IPS DF 4.7 (cell line): ENCODE data around the gene AHDC1.
"Not testable (repeated sequence)": the region's sequence is repeated elsewhere in the genome, so short reads cannot be mapped to it uniquely, and the experiment has no call there.

Source experiments
- DNase-seq: peaks from one replicate; pipeline ENCODE4 v3.0.0-alpha.2; 2013; ENCODE audit warnings: low spot score; ENCODE audit errors: extremely low read depth

The AHDC1 gene

DNA sequence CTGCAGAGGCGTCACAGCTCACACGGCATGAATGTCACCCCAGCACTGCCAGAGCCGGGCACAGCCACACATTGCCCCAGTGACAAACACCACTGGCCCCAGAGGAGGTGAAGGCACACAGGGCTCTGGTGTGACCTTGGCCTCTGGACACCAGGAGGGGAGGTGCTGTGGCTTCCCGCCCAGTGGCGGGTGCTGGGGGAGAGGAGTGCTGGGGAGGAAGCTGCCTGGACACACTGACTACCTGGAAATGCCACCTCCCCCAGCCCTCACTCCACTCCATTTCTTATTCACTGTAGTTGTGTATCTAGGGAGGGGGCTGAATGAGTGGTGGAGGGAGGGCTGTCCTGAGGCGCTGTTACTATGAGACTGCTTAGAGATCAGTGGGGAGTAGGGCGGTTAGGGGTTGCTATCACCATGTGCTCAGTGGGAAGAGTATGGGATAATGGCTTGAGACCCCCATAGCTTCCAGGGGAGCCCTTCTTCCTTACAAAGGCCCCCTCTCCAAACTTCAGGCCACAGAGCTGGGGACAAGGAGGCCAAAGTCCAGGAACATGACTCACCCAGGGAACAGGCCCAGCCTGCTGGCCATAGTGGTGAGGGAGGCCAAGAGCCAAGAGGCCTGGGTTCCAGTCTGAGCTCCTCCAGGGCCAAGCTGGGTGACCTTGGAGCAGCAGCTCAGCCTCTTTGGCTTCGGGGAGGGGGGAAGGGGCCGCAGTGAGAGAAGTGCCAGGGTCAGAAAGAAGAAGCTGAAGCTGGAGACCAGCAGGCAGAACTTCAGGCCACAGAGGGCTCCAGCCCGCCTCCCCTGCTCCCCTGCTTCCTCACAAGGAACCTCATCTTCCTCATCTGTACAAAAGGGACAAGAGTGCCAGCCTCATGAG is 40.1 kb downstream of the AHDC1 start:
- DNase-seq, result no peak

DNA sequence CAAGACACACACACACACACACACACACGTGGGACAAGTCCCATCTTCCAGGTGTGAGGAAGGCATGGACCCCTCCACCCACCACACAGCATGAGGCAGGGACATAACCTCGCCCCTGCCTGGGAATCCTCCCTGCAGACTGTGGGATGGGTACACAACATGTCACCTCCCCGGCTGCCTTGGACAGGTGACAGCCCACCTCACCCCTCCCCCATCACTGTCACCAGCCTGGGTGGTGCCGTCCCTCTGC is 40.7 kb downstream of the AHDC1 start:
- DNase-seq, result no peak

DNA sequence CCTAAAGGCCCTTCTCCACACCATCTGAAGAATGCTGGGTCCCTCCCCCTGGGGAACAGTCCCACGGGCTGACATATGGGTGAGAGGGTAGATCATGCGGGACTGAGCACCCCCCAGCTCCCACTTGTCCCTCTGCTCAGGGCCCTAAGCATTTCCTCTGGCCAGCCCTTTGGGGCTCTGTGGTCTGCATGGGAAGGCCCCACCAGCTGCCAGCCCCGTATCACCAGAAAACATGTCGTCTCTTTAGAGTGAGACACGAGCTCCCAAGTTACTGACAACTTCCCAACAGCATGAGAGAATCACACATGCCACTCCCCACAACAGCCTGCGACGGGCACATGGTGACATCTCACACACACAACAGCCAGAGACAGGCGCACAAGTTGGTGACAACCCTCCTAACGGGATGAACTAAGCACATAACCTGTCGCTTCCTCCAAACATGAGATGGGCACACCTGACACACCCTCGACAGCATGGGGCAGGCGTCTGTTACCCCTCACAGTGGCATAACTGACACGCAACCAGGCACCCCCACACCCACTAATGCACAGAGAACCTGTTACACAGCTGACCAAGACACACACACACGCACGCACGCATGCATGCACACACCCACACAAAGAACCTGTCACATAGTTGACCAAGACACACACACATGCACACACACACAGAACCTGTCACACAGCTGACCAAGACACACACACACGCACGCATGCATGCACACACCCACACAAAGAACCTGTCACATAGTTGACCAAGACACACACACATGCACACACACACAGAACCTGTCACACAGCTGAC is 41.2 kb downstream of the AHDC1 start:
- DNase-seq, result no peak

DNA sequence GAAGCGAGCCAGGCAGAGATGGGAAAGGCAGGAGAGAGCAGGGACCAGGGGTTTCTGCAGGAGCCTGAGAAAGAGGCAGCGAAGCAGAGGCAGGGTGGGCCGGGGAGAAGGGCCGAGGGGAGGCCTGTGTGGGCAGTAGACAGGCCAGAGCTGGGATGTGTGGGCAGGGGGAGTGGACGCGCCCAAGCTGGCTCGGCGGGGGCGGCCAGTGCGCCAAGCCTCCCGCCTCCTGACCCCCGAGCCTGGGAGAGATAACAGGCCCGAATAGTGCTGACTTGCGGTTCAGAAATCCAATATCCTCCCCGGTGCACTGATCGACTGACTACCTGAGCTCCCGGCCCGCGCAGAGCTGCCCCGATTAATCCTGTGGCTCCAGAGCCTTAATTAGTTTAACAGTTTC is 41.9 kb downstream of the AHDC1 start:
- DNase-seq, result no peak

DNA sequence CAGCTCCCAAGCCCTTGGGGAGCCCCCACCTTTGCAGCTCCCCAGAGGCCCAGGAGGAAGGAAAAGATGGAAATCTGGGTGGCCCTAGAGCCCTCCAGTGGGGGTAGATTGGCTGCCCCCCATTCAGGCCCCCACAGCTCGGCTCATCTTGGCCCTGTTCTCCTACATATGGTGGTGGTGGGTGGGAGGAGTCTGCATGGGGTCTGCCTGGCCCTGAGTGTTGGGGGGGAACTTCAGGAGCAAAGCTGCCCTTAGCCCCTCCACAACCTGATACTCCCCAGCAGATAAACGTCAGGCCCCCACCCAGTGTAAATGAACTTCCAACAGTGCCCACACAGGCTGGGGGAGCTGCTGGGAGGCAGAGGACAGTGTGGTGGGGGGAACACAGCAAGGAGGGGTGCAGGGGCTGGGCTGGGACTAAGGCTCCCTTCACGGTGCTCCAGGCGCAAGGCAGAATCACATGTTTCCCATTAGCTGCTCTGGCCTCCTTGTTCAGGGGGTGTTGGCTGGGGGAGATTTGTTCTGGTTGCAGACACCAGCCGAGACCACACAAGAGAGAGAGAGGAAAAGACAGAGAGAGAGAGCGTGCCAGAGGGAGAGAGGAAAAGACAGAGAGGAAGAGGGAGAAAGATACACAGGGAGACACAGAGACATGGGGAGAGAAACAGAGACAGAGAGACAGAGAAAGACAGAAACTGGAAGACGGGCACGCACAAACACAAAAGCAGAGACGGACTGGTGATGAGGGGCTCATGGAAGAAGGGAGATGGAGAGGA is 42.6 kb downstream of the AHDC1 start:
- DNase-seq, result no peak

DNA sequence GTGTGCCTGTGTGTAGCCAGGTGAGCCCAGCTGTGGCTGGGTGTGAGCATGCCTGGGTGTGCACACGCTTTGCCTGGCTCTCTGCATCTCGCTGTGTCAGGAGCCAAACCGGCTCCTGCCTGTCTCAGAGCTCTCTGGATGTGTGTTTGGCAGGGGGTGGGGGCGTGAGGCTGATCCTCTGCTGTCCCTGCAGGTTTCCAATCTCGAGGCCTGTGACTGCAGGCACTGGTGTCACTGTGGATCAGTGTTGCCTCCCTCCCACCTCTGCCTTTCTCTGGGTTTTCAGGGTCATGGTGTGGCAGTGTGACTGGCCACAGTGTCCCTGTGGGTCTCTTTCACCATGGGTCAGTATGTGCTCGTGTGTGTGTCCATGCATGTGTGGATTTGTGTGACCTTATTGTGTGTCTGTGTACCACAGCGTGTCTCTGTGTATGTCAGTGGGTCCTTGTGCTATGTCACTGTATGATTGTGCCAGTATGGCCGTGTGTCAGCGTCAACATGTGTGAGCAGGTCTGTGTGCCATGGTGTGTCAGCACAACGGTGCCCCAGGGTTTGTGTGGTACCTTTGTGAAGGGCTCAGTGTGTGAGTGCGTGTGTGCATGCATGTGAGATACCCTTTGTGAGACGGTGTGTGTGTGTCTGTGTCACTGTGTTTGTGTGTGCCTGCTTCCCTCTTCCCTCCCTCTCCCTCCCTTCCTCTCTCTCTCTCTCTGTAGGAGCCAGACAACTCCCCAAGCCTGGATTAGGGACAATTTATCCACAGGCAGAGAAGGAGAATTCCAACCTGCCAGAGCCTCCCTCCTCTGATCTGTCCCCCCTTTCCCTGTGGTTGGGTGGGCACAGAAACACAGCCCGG is 43.4 kb downstream of the AHDC1 start:
- DNase-seq, result no peak

DNA sequence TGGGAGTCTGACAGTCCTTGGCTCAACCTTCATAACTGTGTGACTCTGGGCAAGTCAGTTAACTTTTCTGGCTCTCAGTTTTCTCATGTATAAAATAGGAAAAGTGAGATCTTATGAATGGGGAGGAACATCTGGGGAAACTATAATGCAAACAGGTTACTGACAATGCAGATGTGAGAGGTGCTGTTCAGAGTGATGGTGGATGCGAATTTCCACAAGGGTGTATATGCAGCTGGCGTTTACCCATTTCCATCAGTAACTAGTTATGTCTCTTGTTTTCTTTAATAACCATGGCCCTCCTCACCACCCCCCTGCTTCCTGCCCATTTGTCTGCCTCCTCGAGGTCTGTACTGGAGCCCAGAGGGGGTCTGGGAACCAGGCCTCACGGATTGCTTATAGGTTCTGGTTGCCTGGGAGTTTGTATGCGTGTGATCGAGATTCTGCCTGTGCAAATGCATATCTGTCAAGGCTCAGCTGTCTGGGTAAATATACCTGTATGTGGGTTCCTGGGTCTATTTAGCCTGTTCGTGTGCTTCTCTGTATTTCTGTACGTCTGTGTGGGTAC is 44.4 kb downstream of the AHDC1 start:
- DNase-seq, result no peak

DNA sequence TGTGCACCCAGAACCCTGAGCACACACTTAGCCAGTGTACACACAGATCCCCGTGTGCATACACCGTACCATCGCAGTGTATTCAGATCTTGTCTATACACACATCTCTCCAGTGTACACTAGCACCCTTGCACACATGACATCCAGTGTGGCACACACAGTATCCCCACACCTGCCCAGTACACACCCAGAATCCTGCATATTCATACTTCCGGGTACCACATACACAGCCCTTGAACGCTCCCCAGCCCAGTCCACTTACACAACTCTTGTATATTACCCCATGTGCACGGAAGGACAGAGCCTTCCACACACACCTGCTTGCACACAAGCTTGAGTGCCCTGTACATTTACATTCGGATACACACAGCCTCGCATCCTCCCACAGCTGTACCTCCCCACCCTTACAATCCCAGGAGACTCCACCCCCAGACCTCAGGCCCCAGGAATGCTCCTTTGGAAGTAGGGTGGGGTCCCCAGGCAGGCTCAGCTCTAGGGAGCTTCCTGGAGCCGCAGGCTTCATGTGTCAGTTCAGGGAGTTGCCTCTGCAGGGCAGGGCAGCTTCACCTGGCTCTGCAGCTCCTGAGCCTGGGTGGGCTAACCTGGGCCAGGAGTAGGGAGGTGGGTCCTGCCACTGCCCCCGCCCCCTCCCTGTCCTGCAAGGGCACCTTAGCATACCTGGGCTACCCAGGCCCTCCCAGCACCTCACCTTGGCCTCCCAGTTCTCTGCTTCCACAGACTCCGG is 46.2 kb downstream of the AHDC1 start:
- DNase-seq, result no peak

DNA sequence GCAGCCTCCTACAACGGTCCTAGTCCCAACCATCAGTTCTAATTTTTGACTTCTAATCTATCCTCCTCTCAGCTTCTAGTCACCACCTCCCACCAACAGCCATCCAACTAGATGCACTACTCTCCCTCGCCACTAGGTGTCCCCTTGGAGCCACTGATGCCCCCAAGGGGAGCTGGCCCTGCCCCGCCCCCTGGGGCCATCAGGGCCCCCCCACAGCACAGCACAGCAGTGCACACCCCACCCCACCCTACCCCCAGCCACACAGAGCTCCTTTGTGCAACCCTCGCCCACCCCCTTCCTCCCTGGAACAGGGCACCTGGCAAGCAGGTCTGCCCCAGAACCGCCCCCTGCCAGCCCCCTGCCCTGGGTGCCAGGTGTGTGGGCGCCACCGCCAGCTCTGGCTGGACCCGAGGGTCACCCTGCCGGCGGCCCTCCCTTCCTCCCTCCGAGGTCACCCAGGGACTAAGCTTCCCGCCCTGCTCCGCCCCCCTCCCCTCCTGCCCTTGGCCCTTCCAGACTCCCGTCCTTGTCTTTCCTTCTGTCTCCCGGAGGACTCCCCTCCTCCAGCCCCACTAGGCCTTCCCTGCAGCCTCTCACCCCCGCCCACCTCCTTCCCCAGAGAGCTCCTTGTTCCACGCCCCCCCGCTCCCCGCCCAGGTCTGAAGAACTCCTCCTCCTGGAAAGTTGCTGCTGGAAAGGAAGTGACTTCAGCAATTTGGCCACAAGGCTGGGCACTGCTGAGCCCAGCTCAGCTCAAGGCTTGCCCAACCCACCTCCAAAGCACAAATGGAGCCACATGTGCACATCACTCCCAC is 47.0 kb downstream of the AHDC1 start:
- no peak for DNase-seq

DNA sequence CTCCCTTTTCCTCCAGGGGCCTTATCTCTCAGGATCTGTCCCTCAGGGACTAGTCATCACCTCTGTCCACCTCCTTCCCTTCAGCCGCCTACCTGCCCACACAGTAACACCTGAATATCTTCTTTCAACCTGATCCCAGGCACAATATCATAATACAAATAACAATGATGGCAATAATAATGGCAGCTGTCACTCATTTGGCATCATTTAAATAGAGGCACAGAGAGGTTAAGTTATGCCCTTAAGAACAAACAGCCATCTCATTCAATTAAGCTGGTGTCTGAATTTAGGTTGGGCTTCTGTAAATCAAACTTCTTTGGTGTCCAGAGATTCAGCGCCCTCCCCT is 47.5 kb downstream of the AHDC1 start:
- DNase-seq, result no peak

DNA sequence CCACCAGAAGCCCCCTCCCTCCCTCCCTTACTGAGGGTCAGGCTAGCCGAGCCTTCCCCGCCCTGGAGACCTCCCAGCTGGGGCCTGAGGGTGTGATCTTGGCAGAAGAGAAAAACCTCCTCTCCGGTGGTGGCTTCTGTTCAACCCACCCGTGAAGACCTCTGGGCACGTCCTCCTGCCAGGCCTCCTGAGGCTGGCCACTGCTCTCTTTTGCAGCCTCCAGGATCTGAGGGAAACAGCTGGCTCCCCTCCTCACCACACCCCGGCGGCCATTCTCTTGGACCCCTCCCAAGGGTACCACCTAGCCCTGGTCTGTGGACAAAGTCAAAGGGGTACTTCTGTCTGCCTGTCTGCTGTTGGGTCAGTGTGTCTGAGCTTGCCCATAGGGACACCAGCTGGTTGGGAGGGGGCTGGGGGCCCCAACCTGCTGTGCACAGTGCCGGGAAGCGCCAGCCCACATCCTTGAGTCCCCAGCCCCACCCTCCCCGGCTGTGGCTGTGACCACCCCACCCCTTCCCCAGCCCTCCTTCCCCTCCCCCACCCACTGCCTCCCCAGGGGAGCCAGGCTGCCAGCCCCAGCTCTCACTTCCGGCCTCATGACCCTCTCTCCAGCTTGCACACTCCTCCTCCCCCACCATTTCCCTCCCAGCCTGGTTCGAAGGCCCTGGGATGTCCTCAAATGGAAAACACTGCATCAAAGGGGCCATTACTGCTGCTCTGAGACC is 48.1 kb downstream of the AHDC1 start:
- DNase-seq, result no peak

DNA sequence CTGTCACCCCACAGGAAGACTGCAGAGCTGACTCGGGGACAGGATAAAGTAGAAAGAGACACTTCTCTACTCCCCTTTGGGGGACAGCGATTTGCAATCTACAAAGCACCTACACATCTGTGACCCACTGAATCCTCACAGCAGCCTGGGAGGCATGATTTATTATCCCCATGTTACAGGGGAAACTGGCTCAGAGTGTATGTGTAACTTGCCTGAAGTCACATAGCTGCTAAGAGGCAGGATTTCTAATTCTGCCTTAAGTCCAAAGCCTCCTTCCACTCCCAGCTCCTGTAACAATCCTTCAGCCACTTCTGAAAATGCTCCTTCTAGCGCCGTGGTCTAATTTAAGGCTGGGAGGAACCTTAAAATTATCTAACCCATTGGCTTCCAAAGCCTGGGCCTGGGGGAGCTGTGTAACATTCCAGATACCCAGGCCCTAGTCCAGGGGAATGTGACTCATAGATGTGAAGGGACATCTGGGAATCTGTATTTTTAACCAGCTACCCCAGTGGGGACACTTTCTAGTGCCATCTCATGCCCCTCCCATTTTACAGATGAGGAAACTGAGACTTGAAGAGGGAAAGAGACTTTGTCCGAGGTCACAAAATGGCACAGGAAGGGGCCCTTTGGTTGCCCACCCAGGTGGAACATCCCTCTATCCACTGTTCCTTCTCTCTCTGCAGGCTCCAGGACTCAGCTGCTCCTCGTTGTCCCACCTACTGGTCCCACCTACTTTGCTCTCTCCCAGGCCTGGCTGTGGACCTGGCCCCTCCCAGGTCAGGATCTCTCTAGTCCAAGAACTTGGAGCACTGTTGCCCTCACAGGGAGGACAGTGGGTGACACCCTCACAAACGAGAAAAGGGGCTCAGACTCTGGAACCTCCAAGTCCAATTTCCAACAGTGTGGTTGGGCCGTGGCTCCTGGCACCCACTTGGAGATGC is 48.9 kb downstream of the AHDC1 start:
- no peak for DNase-seq

DNA sequence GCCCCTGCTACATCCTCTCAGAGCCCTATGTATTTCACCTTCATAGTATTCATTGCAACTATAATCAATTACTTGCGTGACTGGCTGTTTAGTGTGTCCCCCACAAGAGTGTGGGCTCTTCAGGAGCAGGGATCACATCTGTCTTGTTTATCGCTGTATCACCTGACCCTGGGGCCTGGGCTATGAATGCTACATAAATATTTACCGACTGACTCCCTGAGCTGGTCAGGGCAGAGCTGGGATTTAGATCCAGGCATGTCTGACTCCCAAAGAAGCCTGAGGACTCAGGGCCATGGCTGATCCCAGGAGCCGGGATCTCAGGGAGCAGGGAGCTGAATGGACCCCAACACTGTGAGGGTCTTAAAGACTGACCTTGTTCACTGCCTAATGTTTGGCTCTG is 49.7 kb downstream of the AHDC1 start:
- DNase-seq, result no peak

DNA sequence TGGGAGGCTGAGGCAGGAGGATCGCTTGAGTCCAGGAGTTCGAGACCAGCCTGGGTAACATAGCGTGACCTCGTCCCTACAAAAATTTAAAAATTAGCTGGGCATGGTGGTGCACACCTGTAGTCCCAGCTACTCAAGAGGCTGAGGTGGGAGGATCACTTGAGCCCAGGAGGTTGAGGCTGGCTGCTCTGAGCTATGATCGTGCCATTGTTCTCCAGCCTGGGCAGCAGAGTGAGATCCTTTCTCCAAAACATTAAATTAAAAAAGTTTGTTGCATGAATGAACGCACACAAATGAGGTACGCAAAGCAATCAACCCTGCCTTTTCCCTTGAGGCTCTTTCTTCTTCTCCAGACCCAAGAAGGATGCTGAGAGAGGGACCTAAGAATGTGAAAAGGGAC is 50.1 kb downstream of the AHDC1 start:
- not testable (repeated sequence) for DNase-seq

DNA sequence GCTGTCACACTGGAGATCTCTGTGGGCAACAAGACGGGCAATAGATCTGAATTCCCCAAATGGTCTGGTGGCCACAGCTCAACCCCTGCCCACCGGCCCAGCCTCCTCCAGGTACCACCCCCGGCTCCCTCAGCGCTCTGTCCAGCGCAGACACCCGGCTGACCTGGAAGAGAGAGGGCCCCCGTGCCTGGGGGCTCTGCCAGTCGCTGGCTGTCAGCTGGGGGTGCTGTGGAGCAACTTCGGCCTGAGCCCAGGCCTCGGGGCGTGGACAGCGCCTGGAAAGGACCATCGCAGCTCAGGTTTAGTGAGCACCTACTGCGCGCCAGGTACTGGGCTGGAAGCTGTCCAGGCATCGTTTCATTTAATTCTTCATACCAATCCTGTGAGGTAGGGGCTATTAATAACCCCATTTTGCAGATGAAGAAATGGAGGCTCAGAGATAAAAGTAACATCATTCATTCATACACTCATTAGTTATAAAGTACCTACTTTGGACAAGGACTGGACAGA is 51.0 kb downstream of the AHDC1 start:
- no peak for DNase-seq

DNA sequence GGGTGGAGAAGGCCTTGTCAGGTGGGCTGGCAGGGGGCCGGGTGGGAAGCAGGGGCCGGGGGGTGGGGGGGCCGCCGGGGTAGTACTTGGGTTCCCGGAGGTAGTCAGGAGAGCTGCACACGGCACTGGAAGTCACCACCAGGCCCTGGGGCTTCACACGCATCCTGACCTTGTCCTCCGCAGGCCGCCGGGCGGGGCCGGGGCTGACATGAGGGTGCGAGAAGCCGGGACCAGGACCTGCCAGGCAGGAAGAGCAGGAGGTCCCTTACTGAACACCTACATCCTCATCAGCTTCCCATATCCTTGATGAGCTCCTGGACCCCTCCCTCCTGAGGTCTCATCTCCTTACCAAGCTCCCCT is 52.0 kb downstream of the AHDC1 start:
- no peak for DNase-seq

DNA sequence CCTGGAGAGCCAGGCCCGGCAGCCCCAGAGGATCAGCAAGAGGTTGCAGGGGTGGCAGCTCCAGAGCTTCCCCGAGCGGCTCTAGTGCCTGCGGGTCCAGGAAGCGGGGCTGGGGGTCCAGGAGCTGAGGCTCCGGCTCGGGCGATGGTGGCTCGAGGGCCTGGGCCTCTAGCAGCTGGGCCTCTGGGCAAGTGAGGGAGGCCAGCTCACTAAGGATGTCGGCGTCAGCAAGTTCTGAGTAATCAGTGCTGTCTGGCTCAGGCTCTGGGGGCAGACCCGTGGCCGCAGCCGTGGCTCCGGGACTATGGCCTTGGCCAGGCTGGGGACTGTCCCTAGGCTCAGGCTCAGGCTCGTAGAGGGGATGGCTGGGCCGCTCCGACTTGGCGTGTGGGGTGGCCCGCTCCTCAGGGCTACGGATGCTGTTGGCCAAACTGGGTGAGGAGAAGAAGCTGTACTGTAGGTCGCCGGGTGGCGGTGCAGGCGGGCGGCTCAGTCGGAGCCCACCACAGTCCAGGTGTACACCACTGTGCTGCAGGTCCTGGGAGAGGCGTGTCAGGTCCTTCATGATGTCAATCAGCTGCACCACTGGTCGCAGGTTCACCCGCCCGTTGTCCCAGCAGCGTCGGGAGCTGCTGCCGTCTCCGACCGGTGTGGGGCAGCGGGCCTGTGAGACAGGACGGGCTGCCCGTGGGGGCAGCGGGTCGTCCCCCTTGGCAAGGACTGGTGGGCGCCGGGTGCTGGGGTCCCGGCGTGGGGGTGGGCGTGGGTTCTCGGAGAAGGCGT is 52.6 kb downstream of the AHDC1 start:
- DNase-seq, result no peak
